IMR-90 (cell line): Measurements from ENCODE around the gene BBS1. TPM values are rescaled to one million over a fixed set of nuclear protein-coding genes. Genes with fewer than 3 reads are reported as not detected.

Source experiments
- ATAC-seq: fragments of 200-7000 bp; cut with Tn5 transposase; 2 replicates; pipeline ENCODE4 v1.9.1; 2020; ENCODE audit warnings: low read depth, mild to moderate bottlenecking, moderate library complexity
- BruUV-seq: library from RNA; stranded (reverse); fragments of 400-500 nt; replicated peaks from 2 replicates; lab custom pipeline; 2021; lab: Mats Ljungman, UMichigan
- CTCF ChIA-PET: fragments of 300-600 bp; formaldehyde crosslinking; extraction: SDS; loops from one replicate; lab custom pipeline; 2021; ENCODE audit warnings: antibody characterized with exemption; lab: Yijun Ruan, JAX
- POLR2A ChIA-PET: fragments of 300-600 bp; sonication (Branson Sonifier 250); formaldehyde crosslinking; loops from one replicate; lab custom pipeline; 2022; ENCODE audit warnings: antibody characterized with exemption; ENCODE audit not compliant: unreplicated experiment; lab: Charles Lee
- DNase-seq: peaks from one replicate; pipeline ENCODE4 v3.0.0; 2013
- H2AFZ ChIP-seq: replicated peaks from 2 replicates; pipeline ENCODE3; 2013; ENCODE audit warnings: low read length, mild to moderate bottlenecking; ENCODE audit not compliant: poor library complexity
- H2AK5ac ChIP-seq: 2 replicates; pipeline ENCODE4 v1.6.1; 2013; ENCODE audit warnings: low read depth, low read length, inconsistent platforms
- H2AK9ac ChIP-seq: replicated peaks from 2 replicates; pipeline ENCODE3; 2013; ENCODE audit warnings: mild to moderate bottlenecking, low read depth, low read length, moderate library complexity; ENCODE audit not compliant: poor library complexity
- H2BK120ac ChIP-seq: 2 replicates; pipeline ENCODE4 v1.6.1; 2013; ENCODE audit warnings: low read depth, low read length, inconsistent platforms
- H2BK15ac ChIP-seq: 3 replicates; pipeline ENCODE4 v1.6.1; 2013; ENCODE audit warnings: low read depth, low read length, inconsistent platforms
- H2BK20ac ChIP-seq: 2 replicates; pipeline ENCODE4 v1.6.1; 2013; ENCODE audit warnings: low read depth, mild to moderate bottlenecking, inconsistent platforms, low read length, moderate library complexity
- H2BK5ac ChIP-seq: 2 replicates; pipeline ENCODE4 v1.6.1; 2013; ENCODE audit warnings: mild to moderate bottlenecking, low read depth, low read length, inconsistent platforms; ENCODE audit not compliant: poor library complexity, severe bottlenecking
- H3K14ac ChIP-seq: replicated peaks from 2 replicates; pipeline ENCODE4 v1.6.1; 2013; ENCODE audit warnings: low read depth, low read length, inconsistent platforms
- H3K18ac ChIP-seq: 2 replicates; pipeline ENCODE4 v1.6.1; 2013; ENCODE audit warnings: low read depth, low read length, control low read depth
- H3K23ac ChIP-seq: 2 replicates; pipeline ENCODE4 v1.6.1; 2013; ENCODE audit warnings: low read depth, low read length, inconsistent platforms
- H3K27ac ChIP-seq: 2 replicates; pipeline ENCODE4 v1.5.1; 2013; ENCODE audit warnings: mild to moderate bottlenecking, control low read depth, low read length; ENCODE audit not compliant: insufficient read depth
- H3K27me3 ChIP-seq: 2 replicates; pipeline ENCODE4 v1.6.1; 2013; ENCODE audit warnings: low read length; ENCODE audit not compliant: control insufficient read depth, insufficient read depth
- H3K36me3 ChIP-seq: 2 replicates; pipeline ENCODE4 v1.6.1; 2013; ENCODE audit warnings: low read length, mixed read lengths; ENCODE audit not compliant: control insufficient read depth, insufficient read depth
- H3K4ac ChIP-seq: 2 replicates; pipeline ENCODE4 v1.6.1; 2013; ENCODE audit warnings: low read depth, low read length, inconsistent platforms
- H3K4me1 ChIP-seq: 2 replicates; pipeline ENCODE4 v1.6.1; 2013; ENCODE audit warnings: low read length, mixed read lengths; ENCODE audit not compliant: control insufficient read depth, insufficient read depth
- H3K4me2 ChIP-seq: 2 replicates; pipeline ENCODE4 v1.6.1; 2013; ENCODE audit warnings: low read depth, mild to moderate bottlenecking, control low read depth, low read length, moderate library complexity
- H3K4me3 ChIP-seq: 2 replicates; pipeline ENCODE4 v1.5.1; 2013; ENCODE audit warnings: low read depth, mild to moderate bottlenecking, control low read depth, low read length, moderate library complexity; ENCODE audit not compliant: insufficient read depth
- H3K56ac ChIP-seq: 2 replicates; pipeline ENCODE4 v1.6.1; 2013; ENCODE audit warnings: low read length, inconsistent platforms; ENCODE audit not compliant: insufficient read depth; ENCODE audit errors: extremely low read depth
- H3K79me1 ChIP-seq, 2 experiments: 2 replicates each; pipeline ENCODE4 v1.6.1; 2013; ENCODE audit warnings: low read length in 2 of 2, inconsistent platforms in 1 of 2, low read depth in 1 of 2
- H3K9ac ChIP-seq: 2 replicates; pipeline ENCODE4 v1.6.1; 2013; ENCODE audit warnings: low read depth, low read length, control low read depth
- H3K9me1 ChIP-seq: 2 replicates; pipeline ENCODE4 v1.6.1; 2013; ENCODE audit warnings: low read length, inconsistent platforms; ENCODE audit not compliant: insufficient read depth
- H3K9me3 ChIP-seq: 2 replicates; pipeline ENCODE4 v1.6.1; 2013; ENCODE audit warnings: low read length; ENCODE audit not compliant: control insufficient read depth, insufficient read depth
- H4K20me1 ChIP-seq: 2 replicates; pipeline ENCODE4 v1.6.1; 2013; ENCODE audit warnings: low read length, inconsistent platforms; ENCODE audit not compliant: insufficient read depth
- H4K5ac ChIP-seq: 2 replicates; pipeline ENCODE4 v1.6.1; 2013; ENCODE audit warnings: mild to moderate bottlenecking, low read depth, low read length, control low read depth
- H4K8ac ChIP-seq, 2 experiments: 2 replicates each; pipeline ENCODE4 v1.6.1; 2013; ENCODE audit warnings: low read depth in 2 of 2, low read length in 2 of 2, control low read depth in 1 of 2, inconsistent platforms in 1 of 2
- H4K91ac ChIP-seq: 2 replicates; pipeline ENCODE4 v1.6.1; 2013; ENCODE audit warnings: low read depth, low read length, inconsistent platforms; ENCODE audit not compliant: insufficient read depth
- BHLHE40 ChIP-seq: fragments of 150-350 bp; IDR thresholded peaks from 2 replicates; pipeline ENCODE4 v1.6.1; 2016; ENCODE audit warnings: mild to moderate bottlenecking, low read depth, low read length
- CHD1 ChIP-seq: IDR thresholded peaks from 2 replicates; pipeline ENCODE4 v1.6.1; 2012; ENCODE audit warnings: low read depth, low read length, improper control_type of control experiment
- FOS ChIP-seq: fragments of 150-350 bp; IDR thresholded peaks from 2 replicates; pipeline ENCODE4 v1.6.1; 2016; ENCODE audit warnings: low read depth, low read length
- MAFK ChIP-seq: IDR thresholded peaks from 2 replicates; pipeline ENCODE4 v1.6.1; 2012; ENCODE audit warnings: low read depth, low read length, improper control_type of control experiment
- MXI1 ChIP-seq: IDR thresholded peaks from 2 replicates; pipeline ENCODE4 v1.6.1; 2012; ENCODE audit warnings: low read depth, mild to moderate bottlenecking, low read length, moderate library complexity, borderline replicate concordance
- NFE2L2 ChIP-seq: fragments of 150-350 bp; IDR thresholded peaks from 2 replicates; pipeline ENCODE4 v1.6.1; 2016; ENCODE audit warnings: low read depth, mild to moderate bottlenecking, low read length
- POLR2A ChIP-seq: IDR thresholded peaks from 2 replicates; pipeline ENCODE4 v1.6.1; 2012; ENCODE audit warnings: mild to moderate bottlenecking, low read depth, low read length
- RAD21 ChIP-seq: IDR thresholded peaks from 2 replicates; pipeline ENCODE4 v1.6.1; 2012; ENCODE audit warnings: low read length, improper control_type of control experiment
- RFX5 ChIP-seq: IDR thresholded peaks from 2 replicates; pipeline ENCODE4 v1.8.0; 2012; ENCODE audit warnings: low read depth, mild to moderate bottlenecking, low read length, moderate library complexity
- SMC3 ChIP-seq: fragments of 150-350 bp; IDR thresholded peaks from 2 replicates; pipeline ENCODE4 v1.6.1; 2016; ENCODE audit warnings: low read depth, mild to moderate bottlenecking, antibody characterized with exemption, low read length, moderate library complexity
- WGBS, 2 experiments: methylation state at CpG; one replicate each; pipeline versions ENCODE4 v1.1.5 to v1.1.7; 2013; ENCODE audit warnings: missing lambda C conversion rate in 2 of 2; ENCODE audit not compliant: insufficient read length in 1 of 2; ENCODE audit errors: extremely low coverage in 2 of 2; 5-methylcytosine and 5-hydroxymethylcytosine counted together
- dilution Hi-C: fragments of 300-500 bp; cut with HindIII; formaldehyde crosslinking; loops from one replicate; pipeline ENCODE4 v1.14.3; 2018; ENCODE audit warnings: low sequenced_read_pairs; ENCODE audit not compliant: unreplicated experiment
- in situ Hi-C: fragments of 300-500 bp; cut with MboI; formaldehyde crosslinking; loops from 3 replicates; pipeline ENCODE4 v1.14.3; 2019; ENCODE audit warnings: low sequenced_read_pairs, inconsistent platforms, mixed read lengths
- intact Hi-C: fragments of 100-400 bp; cut with micrococcal nuclease; formaldehyde crosslinking; loops from 2 replicates; pipeline ENCODE4 v1.10.0; 2022
- polyA plus RNA-seq, 3 experiments: library from polyadenylated mRNA; depleted of rRNA; stranded (reverse); fragments of >200 nt; gene quantifications; 2 replicates each; pipeline ENCODE4 v1.2.3, GENCODE V29; 2012; ENCODE audit warnings: low replicate concordance in 1 of 3
- total RNA-seq: library from RNA; depleted of rRNA; stranded (reverse); fragments of >200 nt; gene quantifications from 2 replicates; pipeline ENCODE4 v1.2.3, GENCODE V29; 2012
- TF ChIP-seq, protein P1 (sequence below): fragments of 150-350 bp; IDR thresholded peaks from 2 replicates; pipeline ENCODE4 v1.6.1; 2017; ENCODE audit warnings: mild to moderate bottlenecking, antibody characterized with exemption, low read length, low read depth

Gene BBS1
- total and polyA plus RNA-seq, 2 of the 4 experiments (the other 2 are of a cell fraction) = 16.5 to 20.6 TPM

DNA sequence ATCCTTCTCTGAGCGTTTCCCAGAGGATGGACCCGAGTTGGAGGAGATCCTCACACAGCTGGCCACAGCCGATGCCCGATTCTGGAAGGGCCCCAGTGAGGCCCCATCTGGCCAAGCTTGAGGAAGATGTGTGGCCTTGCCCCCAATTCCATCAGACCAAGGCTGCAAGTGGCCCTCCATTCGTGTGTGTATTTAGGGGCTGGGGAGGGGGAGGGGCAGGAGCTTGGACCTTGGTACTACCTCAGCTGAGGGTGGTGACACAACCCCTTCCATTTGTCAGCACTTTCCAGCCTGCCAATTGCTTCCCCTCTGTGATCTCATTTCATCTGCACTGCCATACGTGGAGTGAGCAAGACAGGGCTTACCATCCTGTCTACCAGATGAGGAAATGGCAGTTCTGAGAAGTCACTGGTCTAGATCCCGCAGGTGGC lies 1.3 kb upstream of the BBS1 start:
- POLR2A ChIA-PET = no interaction called here
- in situ Hi-C loops = no loop called here
- Histone ChIP-seq H4K20me1 (no peaks in the 10 kb centered on the region), H3K9me1 (peaks cover 7% of the 10 kb centered on the region; the same call in 1 of the 2 replicates), H2BK5ac (no peak overlapping the region), H3K27ac (no peak overlapping the region), H2BK20ac (no peak overlapping the region), H2AFZ (no peak overlapping the region), H3K4ac (no peak overlapping the region), H2BK15ac (no peak overlapping the region), H3K18ac (no peak overlapping the region), H2AK9ac (no peak overlapping the region), H3K79me1 (peaks cover 13 to 24% of the 10 kb centered on the region in 2 experiments), H3K56ac (no peak overlapping the region), H3K14ac (no peak overlapping the region), H3K4me1 (no peaks in the 10 kb centered on the region), H4K91ac (no peak overlapping the region), H3K4me3 (no peak overlapping the region), H3K9ac (no peak overlapping the region), H3K23ac (no peak overlapping the region), H2BK120ac (no peak overlapping the region), H4K5ac (no peak overlapping the region), H3K4me2 (no peak overlapping the region), H3K36me3 (peaks cover 13% of the 10 kb centered on the region), H3K9me3 (no peaks in the 10 kb centered on the region), H4K8ac (no peak overlapping the region), H3K27me3 (no peaks in the 10 kb centered on the region), H2AK5ac (no peak overlapping the region)
- ATAC-seq = no peak
- TF ChIP-seq RAD21 (no peak), BHLHE40 (no peak), MAFK (no peak), NFE2L2 (no peak), POLR2A (no peak), FOS (no peak), RFX5 (no peak), SMC3 (no peak), CHD1 (no peak), MXI1 (no peak)
- TF ChIP-seq, protein P1, sequence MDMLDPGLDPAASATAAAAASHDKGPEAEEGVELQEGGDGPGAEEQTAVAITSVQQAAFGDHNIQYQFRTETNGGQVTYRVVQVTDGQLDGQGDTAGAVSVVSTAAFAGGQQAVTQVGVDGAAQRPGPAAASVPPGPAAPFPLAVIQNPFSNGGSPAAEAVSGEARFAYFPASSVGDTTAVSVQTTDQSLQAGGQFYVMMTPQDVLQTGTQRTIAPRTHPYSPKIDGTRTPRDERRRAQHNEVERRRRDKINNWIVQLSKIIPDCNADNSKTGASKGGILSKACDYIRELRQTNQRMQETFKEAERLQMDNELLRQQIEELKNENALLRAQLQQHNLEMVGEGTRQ = no peak
- BruUV-seq = no TSS peak
- WGBS, 2 experiments = 70% methylated on average over 2 of the region's 7 CpGs; no CpG with 5 or more reads in 1 of the 2 experiments
- CTCF ChIA-PET = interaction anchor here (0.5 kb wide), 1 partner anchor 223 kb away, joined by 3 read pairs; no protein-coding TSS in a partner anchor
- no peak for DNase-seq
- intact Hi-C loops = no loop called here
- dilution Hi-C loops = no loop called here
